Activated CD4-positive, alpha-beta T cell treated with anti-CD3 and anti-CD28 coated beads, Interleukin-2, amount 50 U/mL, for 1 hour (primary cell): ENCODE measurements around the gene LRRC36.

ENCODE experiments used
- DNase-seq: peaks from one replicate; pipeline ENCODE4 v3.0.0-alpha.2; 2020

Gene LRRC36

GRCh38 chr16:67428146-67428731 is 101.6 kb downstream of the LRRC36 start:
- DNase-seq = peak; percentile 44

- no peak for DNase-seq
Measured at GRCh38 chr16:67429053-67429798, 102.6 kb downstream of the LRRC36 start.

GRCh38 chr16:67429799-67430503 is 103.3 kb downstream of the LRRC36 start:
- DNase-seq = no peak

GRCh38 chr16:67430504-67430976 is 103.9 kb downstream of the LRRC36 start:
- DNase-seq = peak; percentile 23

- no peak for DNase-seq
Measured at GRCh38 chr16:67430977-67431774, 104.6 kb downstream of the LRRC36 start, which contains the start of gene HSD11B2. Gene HSD11B2, plus strand, starts transcription at chr16:67431121. Its CDS starts 128 bp downstream, at chr16:67431249.

- no peak for DNase-seq
Measured at GRCh38 chr16:67431775-67432505, 105.3 kb downstream of the LRRC36 start.

- no peak for DNase-seq
Measured at GRCh38 chr16:67432506-67432890, 105.9 kb downstream of the LRRC36 start.

- no peak for DNase-seq
Measured at GRCh38 chr16:67433131-67433719, 106.6 kb downstream of the LRRC36 start.
